Astrocyte of the cerebellum (primary cell): ENCODE results near the gene FRMD4A.
A peak's percentile ranks its signal among the peaks of the same experiment; 100 is the strongest.
"Not testable (repeated sequence)": the region's sequence is repeated elsewhere in the genome, so short reads cannot be mapped to it uniquely, and the experiment has no call there.

ENCODE experiments used
- DNase-seq: peaks from one replicate; pipeline ENCODE4 v3.0.0-alpha.2; 2011; ENCODE audit warnings: low read depth
- H3K4me3 ChIP-seq: 2 replicates; pipeline ENCODE4 v1.5.1; 2011; ENCODE audit warnings: mild to moderate bottlenecking, low read depth, low read length, moderate library complexity
- in situ Hi-C: cut with HindIII; loops from 2 replicates; pipeline ENCODE4 v1.10.0; 2017; ENCODE audit warnings: low sequenced_read_pairs
- TF ChIP-seq, protein P1 (sequence below): IDR thresholded peaks from 2 replicates; pipeline ENCODE4 v1.5.1; 2012; ENCODE audit warnings: low read length, low read depth, moderate library complexity, mild to moderate bottlenecking; ENCODE audit errors: missing control alignments

Gene FRMD4A

DNA sequence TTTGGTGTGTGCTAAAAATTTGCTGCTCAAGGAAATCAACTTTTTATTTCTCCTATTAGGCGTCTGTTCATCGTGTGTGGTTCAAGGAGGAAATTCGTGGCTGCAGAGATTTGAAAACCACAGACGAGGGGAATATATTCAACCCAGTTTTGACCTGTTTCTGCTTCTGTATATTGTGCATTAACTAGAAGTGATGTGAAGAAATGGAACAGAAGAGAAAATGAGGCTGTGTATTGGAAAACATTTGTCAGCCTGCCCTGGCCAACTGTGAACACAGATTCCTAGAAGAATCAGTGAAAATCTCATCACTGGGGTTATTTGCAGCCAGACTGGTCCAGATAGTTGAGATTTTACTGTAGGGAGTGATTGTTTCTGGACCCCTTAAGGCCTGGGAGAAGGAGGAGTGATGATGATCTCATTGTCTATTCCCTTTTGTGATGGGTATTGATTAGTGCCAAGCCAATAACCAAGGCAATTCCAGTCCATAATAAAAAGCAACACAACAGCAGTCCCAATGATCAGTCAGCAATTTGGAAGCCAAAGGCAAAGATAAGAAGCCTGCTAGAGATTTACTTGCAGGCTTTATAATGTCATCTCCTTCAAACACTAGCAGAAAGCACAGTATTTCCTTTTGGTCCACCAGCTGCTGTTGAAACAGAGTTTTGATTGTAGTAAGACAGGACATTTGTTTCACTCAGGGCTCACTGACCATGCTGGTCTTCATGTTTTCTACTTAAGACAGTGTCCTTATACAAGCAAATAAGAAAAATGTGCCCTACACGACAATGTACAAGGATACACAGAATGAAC is 404.5 kb downstream of the FRMD4A start:
- TF ChIP-seq, protein P1, sequence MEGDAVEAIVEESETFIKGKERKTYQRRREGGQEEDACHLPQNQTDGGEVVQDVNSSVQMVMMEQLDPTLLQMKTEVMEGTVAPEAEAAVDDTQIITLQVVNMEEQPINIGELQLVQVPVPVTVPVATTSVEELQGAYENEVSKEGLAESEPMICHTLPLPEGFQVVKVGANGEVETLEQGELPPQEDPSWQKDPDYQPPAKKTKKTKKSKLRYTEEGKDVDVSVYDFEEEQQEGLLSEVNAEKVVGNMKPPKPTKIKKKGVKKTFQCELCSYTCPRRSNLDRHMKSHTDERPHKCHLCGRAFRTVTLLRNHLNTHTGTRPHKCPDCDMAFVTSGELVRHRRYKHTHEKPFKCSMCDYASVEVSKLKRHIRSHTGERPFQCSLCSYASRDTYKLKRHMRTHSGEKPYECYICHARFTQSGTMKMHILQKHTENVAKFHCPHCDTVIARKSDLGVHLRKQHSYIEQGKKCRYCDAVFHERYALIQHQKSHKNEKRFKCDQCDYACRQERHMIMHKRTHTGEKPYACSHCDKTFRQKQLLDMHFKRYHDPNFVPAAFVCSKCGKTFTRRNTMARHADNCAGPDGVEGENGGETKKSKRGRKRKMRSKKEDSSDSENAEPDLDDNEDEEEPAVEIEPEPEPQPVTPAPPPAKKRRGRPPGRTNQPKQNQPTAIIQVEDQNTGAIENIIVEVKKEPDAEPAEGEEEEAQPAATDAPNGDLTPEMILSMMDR, result no peak
- in situ Hi-C loops, result no loop called here

DNA sequence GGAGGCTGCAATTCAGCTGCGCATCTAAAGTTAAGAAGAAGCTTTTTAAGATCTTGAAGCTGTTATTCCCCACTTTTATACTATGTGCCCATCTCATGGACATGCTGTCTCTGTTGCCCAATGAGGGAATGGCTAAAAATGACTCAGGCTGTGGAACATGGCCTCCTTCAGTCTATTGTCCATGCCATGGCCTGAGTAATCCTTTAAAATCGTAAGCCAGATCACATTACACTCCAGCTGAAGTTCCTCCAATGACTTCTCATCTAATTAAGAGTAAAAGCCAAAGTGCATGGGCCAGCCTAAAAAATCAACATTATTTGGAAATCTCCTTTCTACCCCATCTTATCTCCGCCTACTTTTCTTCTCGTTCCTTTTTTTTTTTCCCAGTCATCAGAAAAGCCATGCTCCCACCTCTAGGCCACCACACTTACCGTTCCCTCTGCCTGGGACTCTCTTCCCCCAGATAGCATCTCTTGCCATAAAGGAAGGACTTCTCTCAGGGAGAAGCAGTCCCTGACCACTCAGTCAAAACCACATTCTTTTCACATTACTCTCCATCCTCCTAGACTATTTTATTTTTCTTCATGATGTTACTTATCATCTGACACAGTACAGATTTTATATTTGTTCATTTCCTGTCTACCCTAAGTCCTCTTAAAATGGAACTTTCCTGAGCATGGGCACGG is 406.5 kb downstream of the FRMD4A start:
- peak; percentile 49 for DNase-seq
- TF ChIP-seq, protein P1, result no peak
- H3K4me3 ChIP-seq, result no peak overlapping the region
- in situ Hi-C loops, result no loop called here

More for the DNA sequence above, 404.5 kb downstream of the FRMD4A start:
- DNase-seq, result no peak
- no peak overlapping the region for H3K4me3 ChIP-seq

DNA sequence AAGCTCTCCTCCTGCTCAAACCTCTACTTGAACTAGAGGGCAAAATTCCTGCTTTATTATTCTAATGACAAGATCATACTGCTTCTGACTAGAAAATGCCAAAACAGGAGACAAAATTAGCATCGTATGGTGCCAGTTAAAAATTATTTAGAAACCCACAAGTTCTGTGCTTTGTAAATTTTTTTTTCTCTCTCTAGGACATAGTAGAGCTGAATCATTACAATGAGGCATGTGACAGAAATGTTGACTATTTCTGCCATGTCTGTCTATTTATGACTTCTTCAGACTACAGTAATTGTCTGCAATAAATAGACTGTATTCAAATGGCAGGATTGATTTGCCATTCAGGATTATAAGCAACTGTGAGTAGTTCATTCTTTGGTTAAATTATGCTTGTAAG is 408.1 kb downstream of the FRMD4A start:
- no peak for DNase-seq
- in situ Hi-C loops, result no loop called here
- TF ChIP-seq, protein P1, result no peak
- no peak overlapping the region for H3K4me3 ChIP-seq

DNA sequence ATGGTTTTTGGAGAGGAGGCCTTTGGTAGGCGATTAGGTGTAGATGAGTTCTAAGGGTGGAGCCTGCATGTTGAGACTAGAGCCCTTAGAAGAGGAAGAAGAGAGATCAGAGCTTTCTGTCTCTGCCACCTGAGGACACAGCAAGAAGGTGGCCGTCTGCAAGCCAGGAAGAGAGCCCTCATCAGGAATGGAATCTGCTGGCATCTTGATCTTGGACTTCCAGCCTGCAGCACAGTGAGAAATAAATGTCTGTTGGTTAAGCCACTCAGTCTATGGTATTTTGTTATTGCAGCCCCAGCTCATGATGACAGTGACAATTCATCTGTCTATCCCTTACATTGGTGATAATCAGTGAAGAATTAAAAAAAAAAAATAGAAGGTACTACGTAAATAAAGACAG is 408.8 kb downstream of the FRMD4A start:
- TF ChIP-seq, protein P1, result no peak
- H3K4me3 ChIP-seq, result no peak overlapping the region
- no peak for DNase-seq
- in situ Hi-C loops, result no loop called here

DNA sequence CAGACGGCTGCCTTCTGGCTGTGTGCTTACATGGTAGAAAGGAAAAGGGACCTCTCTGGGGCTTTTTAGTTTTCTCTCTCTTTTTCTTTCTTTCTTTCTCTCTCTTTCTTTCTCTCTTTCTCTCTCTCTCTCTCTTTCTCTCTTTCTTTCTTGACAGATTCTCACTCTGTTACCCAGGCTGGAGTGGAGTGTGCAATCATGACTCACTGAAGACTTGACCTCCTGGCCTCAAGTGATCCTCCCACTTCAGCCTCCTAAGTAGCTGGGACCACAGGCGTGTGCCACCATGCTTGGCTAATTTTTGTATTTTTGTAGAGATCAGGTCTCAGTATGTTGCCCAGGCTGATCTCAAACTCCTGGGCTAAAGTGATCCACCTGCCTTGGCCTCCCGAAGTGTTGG is 409.6 kb downstream of the FRMD4A start:
- DNase-seq, in situ Hi-C loops: not testable (repeated sequence)

DNA sequence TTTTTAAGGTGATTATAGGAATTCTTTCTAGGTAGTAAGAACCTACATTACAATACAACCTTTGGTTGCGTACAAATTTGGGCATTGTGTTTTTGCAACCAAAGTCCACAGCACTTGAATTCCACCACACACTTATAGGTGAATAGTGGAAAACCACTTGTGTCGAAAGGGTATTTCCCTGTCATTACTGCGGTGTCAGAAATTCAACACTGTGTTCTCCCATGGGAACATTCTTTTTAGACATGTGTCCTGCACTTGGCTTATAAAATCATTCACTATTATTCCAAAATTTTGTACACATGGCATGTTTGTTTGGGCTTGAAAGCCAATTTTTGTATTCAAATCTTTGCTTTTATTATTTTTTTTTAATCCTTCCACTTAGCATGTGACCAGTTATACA is 410.3 kb downstream of the FRMD4A start:
- TF ChIP-seq, protein P1, result no peak
- H3K4me3 ChIP-seq, result no peak overlapping the region
- in situ Hi-C loops, result no loop called here
- no peak for DNase-seq

More for the DNA sequence above, 409.6 kb downstream of the FRMD4A start:
- H3K4me3 ChIP-seq, result not testable (repeated sequence)

DNA sequence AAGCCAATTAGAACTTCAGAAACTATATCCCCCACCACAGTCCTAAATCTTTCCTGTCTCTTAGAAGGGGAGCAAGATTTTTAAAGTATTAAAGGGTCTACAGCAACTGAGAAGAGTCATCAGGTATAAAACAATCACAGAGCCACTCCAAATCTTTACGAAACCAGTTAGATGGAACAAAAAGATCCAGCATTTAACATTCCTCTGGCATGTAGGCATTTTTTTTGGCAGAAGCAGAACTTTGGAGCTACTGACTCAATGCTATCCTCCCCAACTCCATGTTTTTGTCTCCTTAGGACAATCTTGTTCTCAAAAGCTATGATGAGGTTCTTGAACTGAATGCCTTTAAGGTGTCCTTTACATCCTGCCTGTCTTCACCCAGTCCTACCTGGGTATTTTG is 410.7 kb downstream of the FRMD4A start:
- in situ Hi-C loops, result no loop called here
- no peak overlapping the region for H3K4me3 ChIP-seq
- DNase-seq, result no peak
- TF ChIP-seq, protein P1, result no peak
